ENCODE measurements around the gene ACAT2.

GRCh38 chr6:159772196-159772595 lies 10.4 kb downstream of the ACAT2 start:
- TF ChIP-seq SUZ12 (IDR thresholded peaks at IDR 0.05; ENCODE audit: extremely low read depth, insufficient read depth, insufficient read length), result no peak
- no peak for TF ChIP-seq YY1 (IDR thresholded peaks at IDR 0.05; ENCODE audit: insufficient read depth, insufficient read length)
